ENCODE data around the gene BEAN1. TPM values are rescaled to one million over a fixed set of nuclear protein-coding genes. Genes with fewer than 3 reads are reported as not detected.
A peak's percentile ranks its signal among the peaks of the same experiment; 100 is the strongest.

BEAN1 gene
- total and polyA plus RNA-seq, 9 of the 15 experiments (the other 6 are each of a cell fraction or from before 2014, with no cell fraction given) = not detected

DNA sequence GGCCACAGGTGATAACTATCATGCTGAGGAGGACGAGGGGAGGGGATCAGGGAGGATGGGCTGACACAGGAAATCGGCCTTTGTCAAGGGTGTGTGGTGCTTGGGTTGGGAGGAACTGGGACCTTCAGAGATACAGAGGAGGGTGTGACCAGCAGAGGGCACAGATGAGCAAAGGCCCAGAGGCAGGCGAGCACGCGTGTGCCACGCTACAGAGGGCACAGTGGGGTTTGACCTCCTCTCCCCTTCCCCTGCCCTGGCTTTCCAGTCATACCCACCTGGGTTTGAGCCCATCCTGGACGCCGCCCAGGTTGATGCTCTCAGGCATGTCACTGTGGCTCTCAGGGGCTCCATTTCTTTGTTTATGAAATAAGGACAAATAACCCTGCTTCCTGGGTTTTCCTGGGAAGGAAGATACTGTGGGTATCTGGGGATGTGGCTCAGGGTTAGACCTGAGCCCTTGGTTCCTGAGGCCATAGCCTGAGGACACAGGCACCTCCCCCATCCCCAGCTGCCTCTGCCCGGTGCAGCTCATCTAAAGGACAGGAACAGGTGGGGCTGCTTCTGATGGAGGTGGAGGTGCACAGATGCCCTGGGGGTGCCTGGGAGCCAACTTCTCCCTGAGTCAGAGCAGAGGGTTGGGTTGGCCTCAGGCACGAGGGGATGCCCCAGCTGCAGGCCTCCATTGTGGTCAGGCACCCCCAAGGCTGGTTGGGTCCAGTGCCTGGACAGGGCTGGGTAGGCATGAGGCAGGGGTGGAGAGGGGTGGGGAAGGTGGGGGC is 51.8 kb downstream of the BEAN1 start (continued):
- TF ChIP-seq BHLHE40 (IDR thresholded peaks at IDR 0.05; ENCODE audit: low read length) (peak; percentile 42; the same call in 1 of the 2 replicates), CBFA2T2 (conservative IDR thresholded peaks at IDR 0.05) (no peak), MEF2A (IDR thresholded peaks at IDR 0.05; ENCODE audit: control insufficient read depth, low read depth, low read length) (no peak), ATF7 (IDR thresholded peaks at IDR 0.05) (0 out of 2 replicates have a peak, but pooled peaks have one; percentile 13), STAT5B (CRISPR knock-in tag; IDR thresholded peaks at IDR 0.05) (no peak), NCOR1 (IDR thresholded peaks at IDR 0.05) (no peak), HNRNPL (IDR thresholded peaks at IDR 0.05; ENCODE audit: low read depth, low read length) (no peak), KLF1 (tag; IDR thresholded peaks at IDR 0.05) (no peak), POLR2AphosphoS5 (IDR thresholded peaks at IDR 0.05; ENCODE audit: control insufficient read depth, insufficient read depth, low read depth, low read length) (no peak), MCM2 (IDR thresholded peaks at IDR 0.05; ENCODE audit: low read depth) (no peak), ZNF3 (CRISPR knock-in tag; IDR thresholded peaks at IDR 0.05) (no peak), ZBTB43 (CRISPR knock-in tag; IDR thresholded peaks at IDR 0.05) (no peak), BACH1 (tag; IDR thresholded peaks at IDR 0.05) (no peak), VEZF1 (CRISPR knock-in tag; IDR thresholded peaks at IDR 0.05) (peak; percentile 23; the same call in 1 of the 2 replicates), RBM15 (IDR thresholded peaks at IDR 0.05; ENCODE audit: insufficient read depth, low read length) (no peak), ILF3 (IDR thresholded peaks at IDR 0.05; ENCODE audit: borderline replicate concordance) (no peak), MAX (CRISPR knock-in tag; IDR thresholded peaks at IDR 0.05) (peak; percentile 43; the same call in 1 of the 2 replicates), TEAD2 (tag; IDR thresholded peaks at IDR 0.05) (no peak), SUPT5H (IDR thresholded peaks at IDR 0.05) (no peak), PHF8 (IDR thresholded peaks at IDR 0.05; ENCODE audit: borderline replicate concordance, low read length) (no peak)
- TF ChIP-seq, protein P1, sequence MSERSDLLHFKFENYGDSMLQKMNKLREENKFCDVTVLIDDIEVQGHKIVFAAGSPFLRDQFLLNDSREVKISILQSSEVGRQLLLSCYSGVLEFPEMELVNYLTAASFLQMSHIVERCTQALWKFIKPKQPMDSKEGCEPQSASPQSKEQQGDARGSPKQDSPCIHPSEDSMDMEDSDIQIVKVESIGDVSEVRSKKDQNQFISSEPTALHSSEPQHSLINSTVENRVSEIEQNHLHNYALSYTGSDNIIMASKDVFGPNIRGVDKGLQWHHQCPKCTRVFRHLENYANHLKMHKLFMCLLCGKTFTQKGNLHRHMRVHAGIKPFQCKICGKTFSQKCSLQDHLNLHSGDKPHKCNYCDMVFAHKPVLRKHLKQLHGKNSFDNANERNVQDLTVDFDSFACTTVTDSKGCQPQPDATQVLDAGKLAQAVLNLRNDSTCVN (CRISPR knock-in tag; IDR thresholded peaks at IDR 0.05) = no peak

Measured in K562 (cell line).